WI38 (cell line): ENCODE measurements around the gene TMX2.

ENCODE experiments used
- H3K4me3 ChIP-seq: 2 replicates; pipeline ENCODE4 v1.5.1; 2011; ENCODE audit warnings: low read depth, mild to moderate bottlenecking, control low read depth, low read length
- TF ChIP-seq, protein P1 (sequence below): IDR thresholded peaks from 2 replicates; pipeline ENCODE4 v1.5.1; 2012; ENCODE audit warnings: low read depth, mild to moderate bottlenecking, control low read depth, low read length

The TMX2 gene

DNA sequence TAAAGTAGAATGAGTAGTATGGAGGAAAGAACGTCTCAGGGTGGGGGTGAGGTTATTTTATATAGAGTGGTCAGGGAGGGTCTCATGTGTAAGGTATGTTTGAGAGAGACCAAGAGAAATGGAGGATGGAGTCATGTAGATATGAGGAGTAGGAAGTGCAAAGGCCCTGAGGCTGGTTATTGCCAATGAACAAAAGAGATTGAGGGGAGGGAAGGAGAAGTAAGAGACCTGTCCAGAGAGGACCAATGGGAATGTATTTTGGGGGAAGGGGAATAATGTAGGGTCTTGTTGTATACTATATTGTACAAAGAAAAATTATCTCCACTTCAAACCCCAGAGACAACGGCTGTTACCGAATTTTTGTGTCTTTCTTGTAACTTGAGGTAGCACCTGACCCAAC is 59.0 kb downstream of the TMX2 start:
- TF ChIP-seq, protein P1, sequence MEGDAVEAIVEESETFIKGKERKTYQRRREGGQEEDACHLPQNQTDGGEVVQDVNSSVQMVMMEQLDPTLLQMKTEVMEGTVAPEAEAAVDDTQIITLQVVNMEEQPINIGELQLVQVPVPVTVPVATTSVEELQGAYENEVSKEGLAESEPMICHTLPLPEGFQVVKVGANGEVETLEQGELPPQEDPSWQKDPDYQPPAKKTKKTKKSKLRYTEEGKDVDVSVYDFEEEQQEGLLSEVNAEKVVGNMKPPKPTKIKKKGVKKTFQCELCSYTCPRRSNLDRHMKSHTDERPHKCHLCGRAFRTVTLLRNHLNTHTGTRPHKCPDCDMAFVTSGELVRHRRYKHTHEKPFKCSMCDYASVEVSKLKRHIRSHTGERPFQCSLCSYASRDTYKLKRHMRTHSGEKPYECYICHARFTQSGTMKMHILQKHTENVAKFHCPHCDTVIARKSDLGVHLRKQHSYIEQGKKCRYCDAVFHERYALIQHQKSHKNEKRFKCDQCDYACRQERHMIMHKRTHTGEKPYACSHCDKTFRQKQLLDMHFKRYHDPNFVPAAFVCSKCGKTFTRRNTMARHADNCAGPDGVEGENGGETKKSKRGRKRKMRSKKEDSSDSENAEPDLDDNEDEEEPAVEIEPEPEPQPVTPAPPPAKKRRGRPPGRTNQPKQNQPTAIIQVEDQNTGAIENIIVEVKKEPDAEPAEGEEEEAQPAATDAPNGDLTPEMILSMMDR: no peak
- H3K4me3 ChIP-seq: no peak overlapping the region

DNA sequence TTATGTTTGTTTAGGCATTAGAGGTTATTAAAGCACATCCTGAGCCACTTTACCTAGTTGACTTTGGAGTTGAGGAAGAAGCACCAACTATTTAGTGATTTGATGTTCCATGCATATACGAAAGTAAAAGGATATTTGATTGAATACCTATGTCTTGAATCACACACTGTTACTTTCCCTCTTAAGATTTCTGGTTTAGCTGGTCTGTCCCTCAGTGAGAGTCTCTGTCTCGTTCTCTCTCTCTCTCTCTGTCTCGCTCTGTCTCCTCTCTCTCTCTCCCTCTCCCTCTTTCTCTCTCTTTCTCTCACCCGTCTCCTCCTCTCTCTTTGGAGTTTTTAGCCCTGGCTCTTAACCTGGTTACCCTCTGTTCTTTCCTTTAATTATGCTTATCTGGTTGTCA is 60.2 kb downstream of the TMX2 start:
- no peak overlapping the region for H3K4me3 ChIP-seq
- TF ChIP-seq, protein P1: no peak

DNA sequence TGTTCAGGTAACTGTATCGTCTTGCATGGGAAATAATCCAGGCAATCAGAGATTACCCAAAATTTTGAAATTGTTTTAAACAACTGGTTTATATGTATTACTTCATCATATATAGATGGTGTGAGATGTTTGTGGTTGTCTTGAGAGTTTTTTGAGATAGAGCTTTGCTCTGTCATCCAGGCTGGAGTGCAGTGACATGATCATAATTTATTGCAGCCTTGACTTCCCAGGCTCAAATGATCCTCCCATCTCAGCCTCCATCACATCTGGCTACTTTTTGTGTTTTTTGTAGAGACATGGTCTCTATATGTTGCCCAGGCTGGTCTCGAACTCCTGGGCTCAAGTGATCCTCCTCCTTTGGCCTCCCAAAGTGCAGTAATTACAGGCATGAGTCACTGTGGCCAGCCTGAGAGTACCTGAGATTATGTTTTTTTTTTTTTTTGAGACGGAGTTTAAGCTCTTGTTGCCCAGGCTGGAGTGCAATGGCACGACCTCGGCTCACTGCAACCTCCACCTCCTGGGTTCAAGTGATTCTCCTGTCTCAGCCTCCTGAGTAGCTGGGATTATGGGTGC is 60.7 kb downstream of the TMX2 start:
- TF ChIP-seq, protein P1: no peak
- no peak overlapping the region for H3K4me3 ChIP-seq

DNA sequence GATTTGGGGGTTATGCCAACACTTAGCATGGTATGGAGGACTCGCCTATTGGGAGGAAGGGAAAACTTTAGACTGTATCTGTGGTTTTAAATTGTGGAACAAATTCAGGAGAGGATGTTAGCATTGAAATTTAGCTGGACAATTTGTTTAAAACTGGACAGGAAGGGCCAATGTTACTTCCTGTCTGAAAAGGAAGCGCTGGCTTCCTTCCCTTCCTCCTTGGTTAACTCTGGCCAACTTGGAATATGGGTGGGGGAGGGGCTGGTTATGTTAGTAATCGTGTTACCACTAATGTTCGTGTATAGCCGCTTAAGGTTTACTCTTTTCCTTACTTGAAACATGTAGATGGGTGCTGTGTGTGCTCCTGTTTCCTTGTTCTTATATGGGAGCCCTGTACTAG is 63.1 kb downstream of the TMX2 start:
- peak overlapping the region; percentile 11 for H3K4me3 ChIP-seq
- TF ChIP-seq, protein P1: no peak

DNA sequence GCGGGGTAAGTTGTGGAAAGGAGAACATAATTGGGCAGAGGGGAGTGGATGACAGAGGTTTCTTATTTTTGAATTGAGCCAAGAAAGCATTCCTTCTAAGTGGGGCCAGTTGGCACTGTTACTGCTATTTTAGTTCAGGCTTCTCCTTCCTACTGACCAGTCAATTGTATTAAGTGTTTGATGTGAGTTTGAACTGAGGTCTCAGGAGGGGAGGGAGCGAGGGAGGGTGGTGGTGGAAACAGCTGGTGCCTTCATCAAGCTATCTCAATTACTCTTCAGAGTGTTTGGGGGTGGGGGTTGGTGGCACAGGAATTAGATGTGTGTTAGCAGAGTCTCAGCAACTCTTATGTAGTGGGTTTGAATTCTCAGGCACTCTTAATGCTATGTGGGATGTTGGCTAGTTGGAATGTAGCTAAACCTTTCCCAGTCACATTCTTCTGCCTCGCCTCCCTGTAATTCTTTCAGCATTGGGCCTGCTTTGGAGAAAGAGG is 63.7 kb downstream of the TMX2 start:
- TF ChIP-seq, protein P1: no peak
- H3K4me3 ChIP-seq: peak overlapping the region; percentile 11

DNA sequence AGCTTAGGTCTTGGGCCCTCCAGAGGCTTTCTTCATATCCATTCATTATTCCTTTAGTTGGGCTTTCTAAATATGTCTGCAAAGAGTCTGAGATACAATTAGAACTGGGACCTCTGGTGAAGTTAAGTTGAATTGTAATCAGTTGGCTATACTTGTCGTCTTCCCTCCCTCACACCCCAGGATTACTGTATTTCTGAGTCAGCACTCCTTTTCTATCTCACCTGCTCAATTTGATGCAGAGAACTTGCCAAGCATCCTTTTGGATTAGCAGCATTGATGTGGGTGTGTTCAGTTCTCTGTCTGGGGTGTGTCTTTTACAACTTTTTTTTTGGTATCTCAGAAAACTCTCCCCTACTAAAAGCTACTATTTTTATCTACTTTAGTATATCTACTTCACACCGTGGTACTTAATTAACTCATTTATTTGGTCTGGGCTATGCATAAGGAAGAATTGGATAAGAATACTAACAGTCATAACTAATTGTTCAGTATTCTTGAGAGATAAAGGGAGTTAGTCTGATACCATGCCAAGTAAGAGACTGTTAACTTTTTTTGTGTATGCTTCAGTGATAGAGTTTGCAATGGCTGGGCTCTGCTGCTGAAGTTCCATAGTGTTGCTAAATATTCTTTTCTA is 64.3 kb downstream of the TMX2 start:
- H3K4me3 ChIP-seq: no peak overlapping the region
- TF ChIP-seq, protein P1: no peak

DNA sequence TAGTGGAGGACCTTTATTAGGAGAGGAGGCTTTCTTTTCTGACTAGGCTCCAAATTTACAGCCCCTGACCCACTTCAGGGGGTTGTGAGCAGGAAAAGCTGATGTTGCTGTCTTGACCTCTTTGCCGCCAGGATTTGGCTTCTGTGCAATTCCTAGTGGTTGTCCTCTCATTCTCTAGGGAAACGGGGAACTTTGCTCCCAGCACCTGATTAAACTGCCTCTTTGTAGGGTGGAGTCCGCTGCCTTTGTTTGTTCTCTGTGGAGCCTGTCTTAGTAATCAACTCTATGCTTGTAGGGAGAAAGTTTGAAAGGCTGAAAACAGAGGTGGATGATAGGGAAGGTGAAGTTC is 65.5 kb downstream of the TMX2 start:
- TF ChIP-seq, protein P1: no peak
- H3K4me3 ChIP-seq: peak overlapping the region; percentile 42
